K562 (cell line): ENCODE measurements around the gene CNTF. TPM values are rescaled to one million over a fixed set of nuclear protein-coding genes. Genes with fewer than 3 reads are reported as not detected.

Experiments used
- DPF2 ChIP-seq: fragments of 450-650 bp; IDR thresholded peaks from 2 replicates; pipeline ENCODE4 v1.6.1; 2016
- ELF2 ChIP-seq: fragments of 250-450 bp; sonication (Bioruptor Pico); IDR thresholded peaks from 2 replicates; pipeline ENCODE4 v1.5.0; 2021; ENCODE audit warnings: mild to moderate bottlenecking
- KDM5B ChIP-seq: fragments of 200-600 bp; sonication (generic); IDR thresholded peaks from 2 replicates; pipeline ENCODE4 v1.6.1; 2012; ENCODE audit warnings: low read depth, mild to moderate bottlenecking, moderate library complexity, low read length, control low read depth, inconsistent platforms; ENCODE audit not compliant: insufficient replicate concordance
- UBTF ChIP-seq, 2 experiments: IDR thresholded peaks; 2 replicates each; pipeline ENCODE4 v1.6.1; 2012; ENCODE audit warnings: improper control_type of control experiment in 2 of 2, low read depth in 2 of 2, low read length in 2 of 2, borderline replicate concordance in 1 of 2
- ZNF263 ChIP-seq: sonication (generic); formaldehyde crosslinking; IDR thresholded peaks from 2 replicates; pipeline ENCODE4 v1.8.0; 2022; ENCODE audit warnings: mild to moderate bottlenecking, missing genetic modification reagents, borderline replicate concordance
- ZNF583 ChIP-seq: fragments of 250-450 bp; sonication (Bioruptor Pico); IDR thresholded peaks from 2 replicates; pipeline ENCODE4 v1.4.0; 2020
- ZNF592 ChIP-seq: fragments of 450-650 bp; IDR thresholded peaks from 2 replicates; pipeline ENCODE4 v1.6.1; 2017; ENCODE audit warnings: antibody characterized with exemption, mild to moderate bottlenecking
- polyA plus RNA-seq, 8 experiments: library from polyadenylated mRNA; depleted of rRNA in 4 of 8; stranded (reverse) in 5 of 8; unstranded in 3 of 8; fragments of >200 nt; fragmentation: Nextera tagmentation in 2 of 8; fragmentation: Illumina TruSeq in 1 of 8; extraction: Ambion mirVana in 2 of 8; extraction: Trizol in 1 of 8; gene quantifications; 2 replicates each; pipeline versions ENCODE4 v1.2.1 to v1.2.3, GENCODE V29; 2011 to 2014; ENCODE audit warnings: inconsistent platforms in 1 of 8, missing spikeins in 1 of 8
- total RNA-seq, 7 experiments: library from RNA; depleted of rRNA in 6 of 7; stranded (reverse); fragments of >200 nt in 6 of 7; fragmentation: Illumina TruSeq in 2 of 7; extraction: Trizol in 2 of 7; gene quantifications; 2 replicates each; pipeline versions ENCODE4 v1.2.1 to v1.2.3, GENCODE V29; 2011 to 2021; ENCODE audit warnings: low replicate concordance in 1 of 7
- TF ChIP-seq, protein P1 (sequence below), 3 experiments: fragments of 200-800 bp in 1 of 3; fragments of 250-450 bp in 1 of 3; fragments of 450-650 bp in 1 of 3; sonication (Bioruptor Pico) in 1 of 3; sonication (Bioruptor generic) in 1 of 3; formaldehyde crosslinking in 1 of 3; IDR thresholded peaks; 2 replicates each; pipeline versions ENCODE4 v1.6.1 to v1.8.0; 2016 to 2022; ENCODE audit warnings: mild to moderate bottlenecking in 2 of 3, missing genetic modification characterization in 2 of 3, missing compliant biosample characterization in 1 of 3, moderate library complexity in 1 of 3
- TF ChIP-seq, protein P2 (sequence below): fragments of 450-650 bp; IDR thresholded peaks from 2 replicates; pipeline ENCODE4 v1.7.1; 2018; ENCODE audit warnings: mild to moderate bottlenecking, low read depth; ENCODE audit not compliant: partially characterized antibody

Gene CNTF
- total and polyA plus RNA-seq, 9 of the 15 experiments (the other 6 are each of a cell fraction or from before 2014, with no cell fraction given), result 0.17 to 5.0 (median 2.3) TPM

DNA sequence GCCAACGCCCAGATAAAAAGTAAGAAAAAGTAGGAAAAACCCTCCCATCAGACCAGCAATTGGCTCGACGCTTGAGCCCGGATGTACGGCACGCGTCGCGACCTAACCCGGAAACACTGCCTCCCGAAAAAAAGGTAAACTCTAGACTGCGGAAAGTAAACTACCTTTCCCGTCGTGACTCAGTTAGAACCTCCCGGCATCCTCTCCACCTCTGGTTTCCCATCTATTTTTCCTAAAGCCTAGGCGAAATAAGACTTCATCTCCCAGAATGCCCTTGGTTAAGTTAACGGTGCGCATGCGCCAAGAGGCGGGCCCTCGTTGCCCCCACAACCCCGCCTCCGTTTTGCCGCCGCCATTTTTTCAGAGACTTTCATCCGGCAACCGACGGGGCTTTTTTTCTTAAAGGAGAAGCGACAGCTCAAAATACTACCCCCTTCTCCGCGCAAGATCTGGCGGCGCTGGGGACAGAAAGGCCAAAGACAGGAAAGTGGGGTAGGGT is 44.3 kb upstream of the CNTF start (continued):
- TF ChIP-seq, protein P1, sequence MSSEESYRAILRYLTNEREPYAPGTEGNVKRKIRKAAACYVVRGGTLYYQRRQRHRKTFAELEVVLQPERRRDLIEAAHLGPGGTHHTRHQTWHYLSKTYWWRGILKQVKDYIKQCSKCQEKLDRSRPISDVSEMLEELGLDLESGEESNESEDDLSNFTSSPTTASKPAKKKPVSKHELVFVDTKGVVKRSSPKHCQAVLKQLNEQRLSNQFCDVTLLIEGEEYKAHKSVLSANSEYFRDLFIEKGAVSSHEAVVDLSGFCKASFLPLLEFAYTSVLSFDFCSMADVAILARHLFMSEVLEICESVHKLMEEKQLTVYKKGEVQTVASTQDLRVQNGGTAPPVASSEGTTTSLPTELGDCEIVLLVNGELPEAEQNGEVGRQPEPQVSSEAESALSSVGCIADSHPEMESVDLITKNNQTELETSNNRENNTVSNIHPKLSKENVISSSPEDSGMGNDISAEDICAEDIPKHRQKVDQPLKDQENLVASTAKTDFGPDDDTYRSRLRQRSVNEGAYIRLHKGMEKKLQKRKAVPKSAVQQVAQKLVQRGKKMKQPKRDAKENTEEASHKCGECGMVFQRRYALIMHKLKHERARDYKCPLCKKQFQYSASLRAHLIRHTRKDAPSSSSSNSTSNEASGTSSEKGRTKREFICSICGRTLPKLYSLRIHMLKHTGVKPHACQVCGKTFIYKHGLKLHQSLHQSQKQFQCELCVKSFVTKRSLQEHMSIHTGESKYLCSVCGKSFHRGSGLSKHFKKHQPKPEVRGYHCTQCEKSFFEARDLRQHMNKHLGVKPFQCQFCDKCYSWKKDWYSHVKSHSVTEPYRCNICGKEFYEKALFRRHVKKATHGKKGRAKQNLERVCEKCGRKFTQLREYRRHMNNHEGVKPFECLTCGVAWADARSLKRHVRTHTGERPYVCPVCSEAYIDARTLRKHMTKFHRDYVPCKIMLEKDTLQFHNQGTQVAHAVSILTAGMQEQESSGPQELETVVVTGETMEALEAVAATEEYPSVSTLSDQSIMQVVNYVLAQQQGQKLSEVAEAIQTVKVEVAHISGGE (CRISPR knock-in tag; IDR thresholded peaks at IDR 0.05), result peak in 1 of 3 experiments; percentile 70; a peak in 1 of 6 replicates
- TF ChIP-seq UBTF (IDR thresholded peaks at IDR 0.05; ENCODE audit: borderline replicate concordance in 1 of 2, low read depth in 2 of 2, low read length in 2 of 2), result 0 out of 4 replicates have a peak, but pooled peaks of 1 of the 2 experiments have one; percentile 47
- TF ChIP-seq, protein P2, sequence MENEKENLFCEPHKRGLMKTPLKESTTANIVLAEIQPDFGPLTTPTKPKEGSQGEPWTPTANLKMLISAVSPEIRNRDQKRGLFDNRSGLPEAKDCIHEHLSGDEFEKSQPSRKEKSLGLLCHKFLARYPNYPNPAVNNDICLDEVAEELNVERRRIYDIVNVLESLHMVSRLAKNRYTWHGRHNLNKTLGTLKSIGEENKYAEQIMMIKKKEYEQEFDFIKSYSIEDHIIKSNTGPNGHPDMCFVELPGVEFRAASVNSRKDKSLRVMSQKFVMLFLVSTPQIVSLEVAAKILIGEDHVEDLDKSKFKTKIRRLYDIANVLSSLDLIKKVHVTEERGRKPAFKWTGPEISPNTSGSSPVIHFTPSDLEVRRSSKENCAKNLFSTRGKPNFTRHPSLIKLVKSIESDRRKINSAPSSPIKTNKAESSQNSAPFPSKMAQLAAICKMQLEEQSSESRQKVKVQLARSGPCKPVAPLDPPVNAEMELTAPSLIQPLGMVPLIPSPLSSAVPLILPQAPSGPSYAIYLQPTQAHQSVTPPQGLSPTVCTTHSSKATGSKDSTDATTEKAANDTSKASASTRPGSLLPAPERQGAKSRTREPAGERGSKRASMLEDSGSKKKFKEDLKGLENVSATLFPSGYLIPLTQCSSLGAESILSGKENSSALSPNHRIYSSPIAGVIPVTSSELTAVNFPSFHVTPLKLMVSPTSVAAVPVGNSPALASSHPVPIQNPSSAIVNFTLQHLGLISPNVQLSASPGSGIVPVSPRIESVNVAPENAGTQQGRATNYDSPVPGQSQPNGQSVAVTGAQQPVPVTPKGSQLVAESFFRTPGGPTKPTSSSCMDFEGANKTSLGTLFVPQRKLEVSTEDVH, result peak; percentile 71
- 0 out of 2 replicates have a peak, but pooled peaks have one; percentile 12 for TF ChIP-seq DPF2
- no peak for TF ChIP-seq ZNF263 (CRISPR knock-in tag)
- peak; percentile 51 for TF ChIP-seq KDM5B
- peak; percentile 61 for TF ChIP-seq ZNF592
- TF ChIP-seq ELF2 (CRISPR knock-in tag), result 0 out of 2 replicates have a peak, but pooled peaks have one; percentile 52
- 0 out of 2 replicates have a peak, but pooled peaks have one; percentile 8 for TF ChIP-seq ZNF583 (CRISPR knock-in tag)
